GM21723 (cell line): Measurements from ENCODE around the gene SORL1.
"Not testable (repeated sequence)": the region's sequence is repeated elsewhere in the genome, so short reads cannot be mapped to it uniquely, and the experiment has no call there.

Experiments
- ATAC-seq: cut with Tn5 transposase; IDR thresholded peaks from one replicate; pipeline ENCODE4 v1.9.1; 2021; ENCODE audit warnings: mild to moderate bottlenecking, moderate library complexity; ENCODE audit not compliant: unreplicated experiment

Gene SORL1

GRCh38 chr11:121499405-121499804 is 47.3 kb downstream of the SORL1 start:
- no peak for ATAC-seq

- ATAC-seq, result no peak
Observed at GRCh38 chr11:121500275-121500674, 48.2 kb downstream of the SORL1 start.

- no peak for ATAC-seq
Observed at GRCh38 chr11:121500717-121501116, 48.6 kb downstream of the SORL1 start.

- ATAC-seq, result no peak
Observed at GRCh38 chr11:121503051-121503450, 50.9 kb downstream of the SORL1 start.

- ATAC-seq, result not testable (repeated sequence)
Observed at GRCh38 chr11:121506237-121506636, 54.1 kb downstream of the SORL1 start.

- ATAC-seq, result no peak
Observed at GRCh38 chr11:121508449-121508848, 56.3 kb downstream of the SORL1 start.

GRCh38 chr11:121510438-121510837 is 58.3 kb downstream of the SORL1 start:
- no peak for ATAC-seq

- no peak for ATAC-seq
Observed at GRCh38 chr11:121512468-121513465, 60.7 kb downstream of the SORL1 start.

- no peak for ATAC-seq
Observed at GRCh38 chr11:121513807-121514206, 61.7 kb downstream of the SORL1 start.

GRCh38 chr11:121514432-121515334 is 62.6 kb downstream of the SORL1 start:
- no peak for ATAC-seq

GRCh38 chr11:121515335-121515671 is 63.2 kb downstream of the SORL1 start:
- ATAC-seq, result no peak

GRCh38 chr11:121517996-121518395 is 65.9 kb downstream of the SORL1 start:
- no peak for ATAC-seq

GRCh38 chr11:121520243-121521144 is 68.4 kb downstream of the SORL1 start:
- ATAC-seq, result no peak

- no peak for ATAC-seq
Observed at GRCh38 chr11:121521145-121522042, 69.3 kb downstream of the SORL1 start.

- no peak for ATAC-seq
Observed at GRCh38 chr11:121522043-121522941, 70.2 kb downstream of the SORL1 start.

- no peak for ATAC-seq
Observed at GRCh38 chr11:121523581-121524232, 71.6 kb downstream of the SORL1 start.

GRCh38 chr11:121524233-121524631 is 72.1 kb downstream of the SORL1 start:
- ATAC-seq, result no peak

- ATAC-seq, result no peak
Observed at GRCh38 chr11:121525376-121525775, 73.3 kb downstream of the SORL1 start.
